Activated CD4-positive, alpha-beta memory T cell treated with anti-CD3 and anti-CD28 coated beads, Interleukin-2, amount 10 ng/mL, durations not matched to agents 7 days and 5 days (primary cell): ENCODE results near the gene CUL9. TPM values are rescaled to one million over a fixed set of nuclear protein-coding genes. Genes with fewer than 3 reads are reported as not detected.

ENCODE experiments used
- CTCF ChIA-PET: fragments of 350-600 bp; sonication (Branson Sonifier 250); formaldehyde crosslinking; loops from one replicate; lab custom pipeline; 2021; ENCODE audit warnings: antibody characterized with exemption, inconsistent platforms; lab: Charles Lee
- POLR2A ChIA-PET: fragments of 350-600 bp; sonication (Branson Sonifier 250); formaldehyde crosslinking; loops from one replicate; lab custom pipeline; 2021; ENCODE audit warnings: antibody characterized with exemption; lab: Charles Lee
- DNase-seq: peaks from one replicate; pipeline ENCODE4 v3.0.0-alpha.2; 2020
- H3K27ac Mint-ChIP-seq: one replicate; pipeline ENCODE4 v1.8.0; 2021; ENCODE audit warnings: mild to moderate bottlenecking, mixed read lengths
- H3K27me3 Mint-ChIP-seq: one replicate; pipeline ENCODE4 v1.8.0; 2021; ENCODE audit warnings: mixed read lengths
- H3K36me3 Mint-ChIP-seq: one replicate; pipeline ENCODE4 v1.8.0; 2021; ENCODE audit warnings: low read depth, mixed read lengths
- H3K4me1 Mint-ChIP-seq: one replicate; pipeline ENCODE4 v1.8.0; 2021; ENCODE audit warnings: mixed read lengths
- H3K4me3 Mint-ChIP-seq: one replicate; pipeline ENCODE4 v1.8.0; 2021; ENCODE audit warnings: mild to moderate bottlenecking, mixed read lengths
- H3K9me3 Mint-ChIP-seq: one replicate; pipeline ENCODE4 v1.8.0; 2021; ENCODE audit warnings: mixed read lengths
- total RNA-seq, 2 experiments: library from RNA; stranded (reverse); gene quantifications; one replicate each; pipeline ENCODE4 v1.2.3, GENCODE V29; 2021

Gene CUL9
- total RNA-seq, 2 experiments from 2014 or later: 45.0 to 45.9 TPM

DNA sequence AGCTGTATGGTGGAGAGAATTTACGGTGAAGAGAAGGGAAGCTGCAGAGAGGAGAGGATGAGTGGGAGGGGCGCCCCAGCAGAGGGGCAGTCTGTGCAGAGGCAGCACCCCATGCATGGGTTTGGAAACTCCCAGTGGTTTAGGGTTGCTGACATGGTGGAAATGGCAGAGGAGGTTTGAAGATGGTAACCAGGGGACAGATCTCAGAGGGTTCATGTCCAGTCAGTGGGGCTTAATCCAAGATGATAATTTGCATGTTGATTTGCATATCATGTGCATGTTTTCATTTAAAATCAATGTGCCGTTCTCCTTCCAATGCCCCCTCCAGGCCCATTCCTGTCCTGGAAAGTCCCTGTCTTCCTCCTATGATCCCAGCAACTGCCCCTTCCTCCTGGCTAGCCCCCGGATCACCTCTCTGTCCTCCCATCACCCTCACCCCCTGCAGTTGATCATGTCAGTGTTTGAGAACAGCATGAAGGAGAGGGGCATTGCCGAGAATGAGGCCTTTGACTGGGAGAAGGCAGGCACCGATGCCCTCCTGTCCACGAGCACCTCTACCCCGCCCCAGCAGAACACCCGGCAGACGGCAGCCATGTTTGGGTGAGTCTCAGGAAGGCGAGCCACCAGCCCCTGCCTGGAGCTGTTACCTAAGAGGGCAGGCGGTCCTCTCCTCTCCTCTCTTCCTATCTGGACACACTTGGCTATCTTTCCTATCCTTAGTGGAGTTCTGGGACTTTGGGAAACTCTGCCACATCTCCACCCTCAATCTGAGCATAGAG, 75.6 kb downstream of the CUL9 start:
- Mint-ChIP-seq H3K9me3 (no peaks in the 10 kb centered on the region), H3K36me3 (no peaks in the 10 kb centered on the region), H3K27ac (peak overlapping the region; percentile 26), H3K4me1 (peaks cover 10% of the 10 kb centered on the region), H3K4me3 (no peak overlapping the region), H3K27me3 (peaks cover 6% of the 10 kb centered on the region)
- DNase-seq: no peak
- ChIA-PET CTCF (no interaction called here), POLR2A (no interaction called here)

DNA sequence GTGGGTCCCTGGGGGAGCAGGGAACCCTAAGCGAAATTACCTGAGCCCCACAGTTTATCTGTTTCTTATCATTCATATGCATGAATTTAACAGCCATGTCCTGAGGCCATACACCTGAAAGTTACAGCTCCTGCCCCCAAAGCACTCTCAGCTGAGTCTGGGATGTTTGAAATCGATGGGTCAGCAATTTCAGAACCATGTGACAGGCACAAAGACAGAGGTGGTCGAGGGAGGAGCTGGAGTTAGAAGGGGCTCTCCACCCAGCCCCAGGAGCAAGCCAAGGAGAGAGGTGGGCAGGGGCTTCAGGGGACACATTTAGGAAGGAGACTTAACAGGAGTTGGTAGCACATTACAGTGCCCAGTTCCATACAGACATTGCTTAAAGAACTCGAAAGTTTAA, 76.2 kb downstream of the CUL9 start:
- H3K4me3 Mint-ChIP-seq: no peak overlapping the region
- peaks cover 10% of the 10 kb centered on the region for H3K4me1 Mint-ChIP-seq
- ChIA-PET POLR2A (no interaction called here), CTCF (no interaction called here)
- H3K27me3 Mint-ChIP-seq: peaks cover under 1% of the 10 kb centered on the region
- H3K27ac Mint-ChIP-seq: no peak overlapping the region
- H3K9me3 Mint-ChIP-seq: no peaks in the 10 kb centered on the region
- no peak for DNase-seq
- H3K36me3 Mint-ChIP-seq: no peaks in the 10 kb centered on the region

DNA sequence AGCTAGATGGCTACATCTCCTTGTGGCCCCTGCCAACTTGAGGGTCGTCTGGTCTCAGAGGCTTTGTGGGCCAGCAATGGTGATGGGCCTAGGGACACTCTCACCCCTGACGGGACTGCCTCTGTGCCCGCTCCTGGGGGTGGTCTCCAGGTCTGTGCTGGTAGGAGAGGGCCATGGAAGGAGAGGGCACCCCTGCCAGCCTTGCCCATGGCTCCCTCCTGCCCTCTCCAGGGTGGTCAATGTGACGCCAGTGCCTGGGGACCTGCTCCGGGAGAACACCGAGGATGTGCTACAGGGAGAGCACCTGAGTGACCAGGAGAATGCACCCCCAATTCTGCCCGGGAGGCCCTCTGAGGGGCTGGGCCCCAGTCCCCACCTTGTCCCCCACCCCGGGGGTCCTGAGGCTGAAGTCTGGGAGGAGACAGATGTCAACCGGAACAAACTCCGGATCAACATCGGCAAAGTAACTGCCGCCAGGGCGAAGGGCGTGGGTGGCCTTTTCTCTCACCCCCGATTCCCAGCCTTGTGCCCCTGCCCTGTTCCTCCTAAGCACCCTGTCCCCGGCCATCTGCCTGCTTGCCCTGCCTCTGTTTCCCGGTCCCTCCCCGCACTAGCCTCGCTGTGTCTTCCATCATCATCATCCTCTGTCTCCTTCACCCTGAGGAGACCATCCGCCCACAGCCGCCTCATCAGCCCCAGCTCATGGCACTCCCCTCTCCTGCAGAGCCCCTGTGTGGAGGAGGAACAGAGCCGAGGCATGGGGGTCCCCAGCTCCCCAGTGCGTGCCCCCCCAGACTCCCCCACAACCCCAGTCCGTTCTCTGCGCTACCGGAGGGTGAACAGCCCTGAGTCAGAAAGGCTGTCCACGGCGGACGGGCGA, 77.1 kb downstream of the CUL9 start:
- H3K36me3 Mint-ChIP-seq: no peaks in the 10 kb centered on the region
- ChIA-PET CTCF (interaction anchor here (0.6 to 1.2 kb wide), 2 partner anchors 244 to 248 kb away, joined by 3 to 4 read pairs; no protein-coding TSS in a partner anchor), POLR2A (no interaction called here)
- H3K4me1 Mint-ChIP-seq: peaks cover 9% of the 10 kb centered on the region
- H3K27ac Mint-ChIP-seq: no peak overlapping the region
- H3K27me3 Mint-ChIP-seq: peaks cover 3% of the 10 kb centered on the region
- H3K4me3 Mint-ChIP-seq: no peak overlapping the region
- no peaks in the 10 kb centered on the region for H3K9me3 Mint-ChIP-seq
- no peak for DNase-seq

DNA sequence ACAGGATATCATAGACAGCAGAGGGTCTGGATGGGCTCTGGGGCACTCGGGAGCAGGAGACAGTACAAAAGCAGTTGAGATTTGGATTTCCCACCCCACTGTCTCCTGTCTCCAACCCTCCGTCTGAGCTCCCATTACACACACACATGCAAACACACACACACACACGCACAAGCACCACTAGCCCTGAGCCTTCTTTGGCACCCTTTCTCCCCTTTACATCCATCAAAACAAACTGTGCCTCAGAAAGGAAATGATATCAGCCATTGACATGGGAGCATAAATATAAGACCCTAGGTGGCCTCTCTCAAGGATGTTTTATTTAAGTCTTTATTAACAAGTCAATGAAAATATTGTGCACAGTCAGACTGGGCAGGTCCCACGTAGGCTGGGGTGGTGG, 78.8 kb downstream of the CUL9 start:
- Mint-ChIP-seq H3K27ac (no peak overlapping the region), H3K4me1 (peaks cover 7% of the 10 kb centered on the region), H3K27me3 (peaks cover 3% of the 10 kb centered on the region), H3K4me3 (no peak overlapping the region), H3K36me3 (no peaks in the 10 kb centered on the region), H3K9me3 (no peaks in the 10 kb centered on the region)
- DNase-seq: no peak
- POLR2A ChIA-PET: no interaction called here
- CTCF ChIA-PET: interaction anchor here (1.0 kb wide), 1 partner anchor 83 kb away, joined by 3 read pairs; no protein-coding TSS in a partner anchor

DNA sequence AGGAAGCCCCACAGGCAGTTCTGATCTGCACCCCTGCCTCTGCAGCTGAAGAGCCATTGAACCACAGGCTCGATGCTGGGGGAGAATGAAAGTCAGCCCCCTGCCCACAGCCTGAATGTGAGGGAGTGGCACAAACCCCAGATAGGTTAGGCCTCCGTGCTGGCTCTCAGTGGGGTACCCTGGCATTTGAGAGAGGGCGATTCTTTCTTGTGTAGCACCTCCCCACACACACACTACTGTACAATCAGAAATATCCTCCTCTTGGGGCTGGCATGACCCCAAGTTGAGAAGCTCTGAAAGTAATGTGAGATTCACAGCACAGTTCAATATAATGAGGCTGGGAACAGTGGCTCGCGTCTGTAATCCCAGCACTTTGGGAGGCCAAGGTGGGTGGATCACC, 79.2 kb downstream of the CUL9 start:
- peaks cover 3% of the 10 kb centered on the region for H3K27me3 Mint-ChIP-seq
- no peak for DNase-seq
- H3K4me3 Mint-ChIP-seq: no peak overlapping the region
- no peaks in the 10 kb centered on the region for H3K36me3 Mint-ChIP-seq
- H3K27ac Mint-ChIP-seq: no peak overlapping the region
- H3K4me1 Mint-ChIP-seq: peaks cover 7% of the 10 kb centered on the region
- H3K9me3 Mint-ChIP-seq: no peaks in the 10 kb centered on the region
- POLR2A ChIA-PET: no interaction called here
- CTCF ChIA-PET: interaction anchor here (0.7 to 1.2 kb wide), 3 partner anchors 75 to 137 kb away, joined by 3 to 4 read pairs (median 4); no protein-coding TSS in a partner anchor

DNA sequence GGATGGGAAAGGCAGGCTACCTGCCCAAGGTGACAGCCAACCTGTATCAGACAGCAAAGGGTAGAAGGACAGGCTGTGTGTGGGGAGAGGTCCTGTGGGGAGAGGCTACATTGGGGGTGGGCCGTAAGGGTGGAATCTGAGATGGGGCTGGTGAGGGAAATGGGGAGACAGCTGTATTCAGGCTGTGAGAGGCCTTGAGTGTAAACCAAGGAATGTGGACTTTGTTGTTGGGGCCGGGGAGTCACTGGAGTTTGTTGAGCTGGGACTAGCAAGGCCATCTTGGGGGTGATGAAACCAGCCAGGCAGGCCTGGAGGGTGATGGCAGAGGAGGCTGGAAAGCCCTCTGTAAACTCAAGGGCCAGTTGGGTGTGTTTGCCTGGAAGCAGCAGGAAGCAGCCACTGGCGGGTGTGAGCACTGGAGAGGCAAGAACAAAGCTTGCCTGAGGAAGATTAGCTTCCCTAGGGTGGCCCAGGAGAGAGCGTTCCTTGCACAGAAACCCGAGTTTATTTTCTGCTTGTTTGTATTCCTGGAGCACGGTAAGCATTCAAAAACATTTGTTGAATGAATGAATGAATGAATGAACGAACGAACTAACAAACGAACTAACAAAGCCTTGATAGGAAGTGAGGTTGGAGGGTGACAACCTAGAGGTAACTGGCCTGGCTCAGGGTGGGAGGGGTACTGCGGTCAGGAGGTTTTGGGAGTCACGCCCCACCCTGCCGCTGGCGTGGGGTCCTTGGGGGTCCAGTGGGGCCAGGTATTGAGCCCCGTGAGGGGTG, 80.2 kb downstream of the CUL9 start:
- Mint-ChIP-seq H3K4me1 (peaks cover 6% of the 10 kb centered on the region), H3K4me3 (no peak overlapping the region), H3K27ac (no peak overlapping the region), H3K9me3 (no peaks in the 10 kb centered on the region), H3K36me3 (no peaks in the 10 kb centered on the region), H3K27me3 (peaks cover 3% of the 10 kb centered on the region)
- no peak for DNase-seq
- POLR2A ChIA-PET: no interaction called here
- CTCF ChIA-PET: interaction anchor here (1.2 to 3.0 kb wide), 4 partner anchors 33 to 244 kb away, joined by 4 to 21 read pairs (median 12); partner anchors contain the start of gene DNPH1

DNA sequence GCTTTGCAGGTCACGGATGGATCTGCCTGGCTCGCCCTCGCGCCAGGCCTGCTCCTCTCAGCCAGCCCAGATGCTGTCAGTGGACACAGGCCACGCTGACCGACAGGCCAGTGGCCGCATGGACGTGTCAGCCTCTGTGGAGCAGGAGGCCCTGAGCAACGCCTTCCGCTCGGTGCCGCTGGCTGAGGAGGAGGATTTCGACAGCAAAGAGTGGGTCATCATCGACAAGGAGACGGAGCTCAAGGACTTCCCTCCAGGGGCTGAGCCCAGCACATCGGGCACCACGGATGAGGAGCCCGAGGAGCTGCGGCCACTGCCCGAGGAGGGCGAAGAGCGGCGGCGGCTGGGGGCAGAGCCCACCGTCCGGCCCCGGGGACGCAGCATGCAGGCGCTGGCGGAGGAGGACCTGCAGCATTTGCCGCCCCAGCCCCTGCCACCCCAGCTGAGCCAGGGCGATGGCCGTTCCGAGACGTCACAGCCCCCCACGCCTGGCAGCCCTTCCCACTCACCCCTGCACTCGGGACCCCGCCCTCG, 80.9 kb downstream of the CUL9 start:
- Mint-ChIP-seq H3K27ac (no peak overlapping the region), H3K4me1 (no peaks in the 10 kb centered on the region), H3K36me3 (no peaks in the 10 kb centered on the region), H3K9me3 (no peaks in the 10 kb centered on the region), H3K4me3 (no peak overlapping the region), H3K27me3 (peaks cover 6% of the 10 kb centered on the region)
- CTCF ChIA-PET: interaction anchor here (1.0 to 3.0 kb wide), 4 partner anchors 33 to 243 kb away, joined by 4 to 21 read pairs (median 12); partner anchors contain the start of gene DNPH1
- DNase-seq: no peak
- POLR2A ChIA-PET: no interaction called here

DNA sequence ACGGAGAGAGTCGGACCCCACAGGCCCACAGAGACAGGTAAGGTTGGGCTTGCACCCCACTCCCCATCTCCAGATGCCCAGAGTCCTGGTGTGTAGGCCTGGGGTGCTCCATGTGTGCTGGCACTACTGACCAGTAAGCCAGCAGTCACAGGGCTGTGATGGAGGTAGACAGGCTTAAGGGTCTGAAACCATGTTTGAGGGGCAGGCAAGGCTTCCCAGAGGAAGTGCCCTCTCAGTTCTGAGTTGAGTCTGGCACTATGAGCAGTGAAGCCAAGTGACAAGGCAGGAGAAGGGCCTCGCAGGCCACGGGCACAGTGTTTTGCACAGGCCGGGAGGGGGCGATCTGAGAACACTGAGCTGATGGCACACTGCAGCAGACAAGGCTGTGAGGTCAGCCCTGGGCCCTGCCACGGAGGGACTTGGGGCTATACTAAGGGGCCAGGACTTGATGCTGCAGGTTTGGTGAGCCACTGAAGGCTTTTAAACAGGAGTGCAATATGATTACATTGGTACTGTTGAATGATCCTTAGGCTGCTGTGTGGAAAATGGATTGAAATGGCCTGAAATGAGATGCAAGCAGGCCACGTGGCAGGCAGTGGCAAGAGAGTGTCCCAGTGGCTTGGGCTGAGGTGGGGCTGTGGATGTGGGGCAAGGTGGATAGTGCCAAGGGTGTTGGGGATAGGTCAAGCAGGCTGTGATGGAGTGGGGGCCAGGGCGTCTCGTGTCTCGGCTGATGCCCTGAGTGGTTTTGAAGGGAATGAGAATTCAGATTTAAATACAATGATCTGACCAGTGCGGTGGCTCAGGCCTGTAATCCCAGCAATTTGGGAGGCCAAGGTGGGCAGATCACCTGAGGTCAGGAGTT, 81.5 kb downstream of the CUL9 start:
- Mint-ChIP-seq H3K27ac (no peak overlapping the region), H3K4me3 (no peak overlapping the region), H3K4me1 (no peaks in the 10 kb centered on the region), H3K27me3 (peaks cover 12% of the 10 kb centered on the region), H3K36me3 (no peaks in the 10 kb centered on the region), H3K9me3 (no peaks in the 10 kb centered on the region)
- DNase-seq: peak; percentile 82
- POLR2A ChIA-PET: interaction anchor here (1.5 kb wide), 1 partner anchor 243 kb away, joined by 5 read pairs; no protein-coding TSS in a partner anchor
- CTCF ChIA-PET: interaction anchor here (0.7 to 3.0 kb wide), 8 partner anchors 34 to 242 kb away, joined by 3 to 21 read pairs (median 4); partner anchors contain the start of gene DNPH1

DNA sequence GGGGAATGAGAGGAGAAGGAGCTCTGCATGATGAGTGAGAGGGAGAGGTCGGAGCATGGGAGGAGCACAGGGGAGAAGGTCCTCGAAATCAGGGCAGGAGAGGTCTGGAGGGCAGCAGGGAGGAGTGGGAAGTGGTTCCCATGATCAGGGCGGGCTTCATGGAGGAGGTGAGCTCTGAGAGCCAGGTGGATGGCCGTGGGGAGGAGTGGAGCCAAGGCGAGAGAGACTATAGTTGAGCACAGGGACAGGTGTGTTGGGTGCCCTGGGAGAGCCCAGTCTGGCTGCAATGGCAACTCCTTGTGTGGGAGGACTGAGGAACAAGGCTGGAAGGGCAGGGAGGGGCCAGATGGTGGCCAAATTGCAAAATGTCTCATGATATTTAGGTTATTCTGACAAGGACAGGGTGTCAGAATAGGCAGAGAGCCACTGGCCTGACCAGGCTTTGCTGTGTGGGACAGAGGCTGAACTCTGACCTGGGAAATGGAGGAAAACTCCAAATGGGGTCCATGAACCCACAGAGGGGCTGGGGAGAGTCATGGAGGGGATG, 82.7 kb downstream of the CUL9 start:
- DNase-seq: no peak
- Mint-ChIP-seq H3K9me3 (no peaks in the 10 kb centered on the region), H3K27me3 (peaks cover 19% of the 10 kb centered on the region), H3K4me1 (peaks cover 6% of the 10 kb centered on the region), H3K36me3 (no peaks in the 10 kb centered on the region), H3K4me3 (no peak overlapping the region), H3K27ac (no peak overlapping the region)
- POLR2A ChIA-PET: interaction anchor here (1.5 kb wide), 1 partner anchor 242 kb away, joined by 5 read pairs; no protein-coding TSS in a partner anchor
- CTCF ChIA-PET: interaction anchor here (1.4 to 3.0 kb wide), 3 partner anchors 105 to 241 kb away, joined by 4 to 21 read pairs (median 4); partner anchors contain the start of gene ZNF318

DNA sequence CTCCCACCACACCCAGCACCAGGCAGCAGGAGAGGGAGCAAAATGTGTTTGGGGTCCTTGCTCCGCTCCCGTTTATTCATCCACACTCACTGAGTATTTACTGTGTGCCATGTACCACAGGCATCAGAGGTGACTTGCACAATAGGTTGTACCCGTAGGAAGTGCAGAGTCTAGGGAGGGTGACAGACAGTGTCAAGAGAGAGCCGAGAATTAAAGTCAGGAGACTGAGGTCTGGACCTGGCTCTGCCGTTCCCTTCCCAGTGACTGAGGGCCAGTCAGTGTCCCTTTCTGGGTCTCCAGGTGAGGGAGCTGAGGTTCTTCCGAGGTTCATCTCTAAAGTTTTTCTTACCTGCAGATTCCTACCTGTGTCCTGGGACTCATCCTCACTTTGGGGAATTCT, 83.6 kb downstream of the CUL9 start:
- Mint-ChIP-seq H3K4me3 (no peak overlapping the region), H3K27ac (no peak overlapping the region), H3K9me3 (no peaks in the 10 kb centered on the region), H3K27me3 (peaks cover 24% of the 10 kb centered on the region), H3K4me1 (peaks cover 8% of the 10 kb centered on the region), H3K36me3 (no peaks in the 10 kb centered on the region)
- POLR2A ChIA-PET: no interaction called here
- CTCF ChIA-PET: interaction anchor here (1.4 kb wide), 1 partner anchor 104 kb away, joined by 4 read pairs; the partner anchor contains the start of gene ZNF318
- DNase-seq: no peak
